ENCODE results near the gene PRPF8.
"Not testable (repeated sequence)": the region's sequence is repeated elsewhere in the genome, so short reads cannot be mapped to it uniquely, and the experiment has no call there.

The PRPF8 gene

GRCh38 chr17:1716076-1716911, 31.6 kb upstream of the PRPF8 start:
- DNase-seq = peak; percentile 100

DNA sequence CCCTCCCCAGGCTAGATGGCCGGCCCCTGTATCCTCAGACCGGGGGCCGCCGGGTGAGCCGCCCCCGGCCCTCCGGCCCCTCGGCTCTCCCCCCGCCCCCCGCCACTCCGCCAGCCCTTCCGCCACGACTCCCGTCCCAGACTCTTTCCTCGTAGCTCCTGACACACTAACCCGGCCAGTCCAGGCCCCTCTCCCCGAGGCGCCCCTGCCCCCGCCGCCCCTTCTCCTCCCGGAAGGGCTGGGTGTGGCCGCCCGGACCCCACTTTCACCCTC, 31.1 kb upstream of the PRPF8 start:
- DNase-seq = no peak

DNA sequence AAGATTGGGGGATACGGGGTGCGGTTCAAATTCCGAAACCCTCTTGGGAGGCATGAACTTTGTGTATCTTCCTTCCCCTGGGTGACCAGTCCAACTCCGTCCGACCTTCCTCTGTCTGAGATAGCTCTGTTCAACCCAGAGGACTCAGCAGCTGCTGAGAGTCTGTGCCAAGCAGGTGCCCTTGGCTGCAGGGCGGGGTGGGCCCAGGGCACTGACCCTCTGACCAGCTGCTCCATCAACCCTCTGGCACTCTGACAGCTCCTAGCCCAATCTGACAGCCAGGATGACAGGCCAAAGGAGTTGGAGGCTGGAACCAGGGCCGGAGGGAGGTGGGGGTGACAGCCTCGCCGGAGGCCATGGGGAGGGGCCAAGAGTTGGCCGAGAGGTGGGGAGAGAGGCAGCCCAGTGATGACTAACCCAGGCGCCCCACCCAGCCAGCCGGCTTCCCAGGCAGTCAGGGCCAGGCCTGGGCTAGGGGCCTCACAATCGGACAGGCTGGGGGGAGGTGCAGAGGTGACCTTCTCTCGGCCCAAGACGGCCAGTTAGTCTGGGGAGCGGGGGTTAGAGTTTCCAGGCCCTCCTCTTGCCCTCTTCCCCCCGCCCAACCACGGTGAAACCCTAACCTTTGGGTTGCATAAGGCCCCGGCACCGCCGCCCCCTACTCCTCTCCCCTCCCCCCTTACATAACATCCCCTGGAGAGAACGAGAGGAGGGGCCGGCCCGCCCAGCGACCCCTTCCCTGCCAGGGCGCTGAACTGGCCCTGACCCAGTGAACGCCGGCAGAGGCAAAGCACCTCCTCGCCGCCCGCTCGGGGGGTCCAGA, 30.5 kb upstream of the PRPF8 start:
- DNase-seq = peak in 3 of 5 experiments; percentile 31 to 52 (median 35)

DNA sequence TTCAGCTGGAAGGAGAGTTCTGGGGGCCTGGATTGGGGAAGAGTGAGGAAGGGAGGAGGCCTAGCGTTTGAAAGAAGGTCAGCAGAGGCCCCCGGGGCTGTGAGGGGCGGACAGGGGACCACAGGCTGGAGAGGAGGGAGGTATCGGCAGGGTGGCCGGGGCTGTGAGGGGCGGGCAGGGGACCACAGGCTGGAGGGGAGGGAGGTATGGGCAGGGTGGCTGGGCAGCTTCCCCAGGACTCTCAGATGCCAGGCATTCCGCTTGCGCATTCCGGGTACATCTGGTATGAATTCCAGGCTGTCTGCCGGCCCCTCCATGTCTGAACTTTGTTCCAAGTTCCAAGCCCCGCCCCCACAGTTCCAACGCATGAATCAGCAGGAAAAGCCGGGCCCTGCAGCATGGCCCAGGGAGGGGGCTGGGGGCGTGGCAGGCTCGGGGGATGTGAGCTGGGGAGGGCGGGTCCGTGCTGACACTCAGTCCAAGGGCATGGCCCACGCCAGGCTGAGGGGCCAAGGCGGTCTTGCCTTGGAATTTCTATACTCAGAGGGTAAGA, 29.8 kb upstream of the PRPF8 start:
- no peak for DNase-seq

DNA sequence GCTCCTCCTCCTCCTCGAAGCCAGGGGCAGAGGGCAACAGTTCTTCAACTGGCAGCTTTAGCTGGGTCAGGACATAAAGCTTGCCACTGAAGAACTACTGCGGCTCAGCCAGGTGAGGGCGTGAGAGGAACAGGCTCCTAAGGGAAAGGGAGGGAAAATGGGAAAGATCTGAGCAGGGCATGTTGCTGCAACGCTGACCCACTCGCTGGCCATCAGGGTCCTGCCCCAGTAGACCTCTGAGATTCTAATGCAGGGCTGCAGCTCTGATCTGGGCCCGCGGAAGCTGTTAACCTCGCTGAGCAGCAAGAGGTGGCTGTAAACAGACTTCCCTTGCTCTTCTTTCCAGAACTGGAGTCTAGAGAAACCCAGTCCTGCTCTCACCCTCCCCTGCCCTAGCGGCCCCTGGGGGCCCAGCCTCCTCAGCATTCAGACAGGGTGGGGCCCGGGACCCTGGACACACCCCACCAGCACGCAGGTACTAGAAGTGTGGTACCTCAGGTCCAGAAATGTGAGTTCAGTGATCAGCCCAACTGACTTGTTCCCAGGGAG, 29.3 kb upstream of the PRPF8 start:
- DNase-seq = no peak

- DNase-seq = no peak
Observed at GRCh38 chr17:1713160-1713877, 28.7 kb upstream of the PRPF8 start.

DNA sequence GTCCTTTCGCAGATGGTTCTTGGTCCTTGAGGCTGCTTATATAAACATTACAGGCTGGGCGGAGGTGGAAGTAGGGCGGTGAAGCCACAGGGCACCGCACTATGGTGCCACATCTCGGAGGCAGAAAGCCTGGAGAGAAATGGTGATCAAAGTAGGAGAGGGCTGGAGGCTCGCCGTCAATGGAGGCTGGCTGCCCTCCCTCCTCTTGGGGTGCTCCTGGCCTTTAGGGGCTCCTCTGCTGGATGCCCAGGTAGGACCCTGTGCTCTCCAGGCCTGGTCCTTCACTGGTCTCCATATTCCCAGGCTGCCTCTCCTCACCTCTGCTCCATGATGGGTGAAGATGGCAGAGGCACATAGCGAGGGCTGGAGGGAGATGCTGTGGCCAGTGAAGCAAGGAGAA, 27.6 kb upstream of the PRPF8 start:
- no peak for DNase-seq

DNA sequence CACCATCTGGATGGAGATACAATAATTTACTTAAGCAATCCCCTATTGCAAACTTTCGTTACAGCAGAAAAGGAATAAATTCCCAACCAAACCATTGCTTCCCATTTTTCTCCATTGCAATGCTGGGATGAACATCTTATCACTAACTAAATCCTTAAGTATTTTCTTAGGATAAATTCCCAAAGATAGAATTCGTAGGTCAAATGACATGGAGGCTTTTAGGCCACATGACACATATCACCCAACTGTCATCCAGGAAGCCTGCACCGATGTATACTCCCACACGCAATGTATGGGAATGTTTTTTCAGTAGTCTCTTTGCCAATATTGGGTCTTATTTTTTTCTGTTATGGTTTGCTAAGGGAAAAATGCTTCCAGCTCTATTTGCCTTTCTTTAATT, 27.1 kb upstream of the PRPF8 start:
- no peak for DNase-seq

DNA sequence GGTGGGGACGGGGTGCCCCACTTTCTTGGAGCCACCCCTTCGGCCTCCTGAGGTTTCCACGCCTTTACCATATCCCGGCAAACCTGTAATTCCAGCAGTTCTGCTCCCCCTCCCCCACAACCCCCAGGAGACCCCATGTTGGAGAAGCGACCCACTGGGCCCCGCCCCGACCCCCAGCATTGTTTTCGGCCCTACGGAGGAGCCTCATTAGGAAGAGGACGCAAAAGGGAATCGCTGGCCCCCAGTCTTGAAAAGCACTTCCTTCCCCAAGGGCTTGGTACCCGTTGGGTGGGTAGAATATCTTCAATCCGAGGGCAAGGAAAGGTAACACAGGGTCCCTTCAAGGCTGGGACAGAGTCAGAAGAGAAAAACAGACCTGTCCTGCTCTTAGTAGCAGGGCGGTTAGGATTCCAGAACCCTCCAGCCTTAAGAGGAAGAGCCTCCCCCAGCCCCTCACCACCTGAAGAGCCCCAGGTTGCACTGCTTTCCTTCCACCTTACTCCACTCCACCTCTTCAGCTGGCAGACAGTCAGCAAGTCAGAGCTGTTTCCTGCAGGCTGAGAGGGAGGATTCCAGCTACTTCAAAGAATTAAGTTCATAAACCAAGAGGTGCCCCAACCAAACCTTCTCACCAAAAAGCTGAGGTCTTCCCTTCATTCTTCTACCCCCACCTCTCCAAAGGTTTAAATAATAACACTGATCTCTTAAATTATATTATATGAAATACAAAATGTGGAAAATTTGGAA, 26.3 kb upstream of the PRPF8 start:
- DNase-seq = no peak

GRCh38 chr17:1709971-1710806, 25.5 kb upstream of the PRPF8 start, which contains the start of gene TLCD2:
Gene TLCD2, minus strand, starts transcription at chr17:1710377. Its CDS starts 135 bp downstream, at chr17:1710242.
- DNase-seq = no peak

DNA sequence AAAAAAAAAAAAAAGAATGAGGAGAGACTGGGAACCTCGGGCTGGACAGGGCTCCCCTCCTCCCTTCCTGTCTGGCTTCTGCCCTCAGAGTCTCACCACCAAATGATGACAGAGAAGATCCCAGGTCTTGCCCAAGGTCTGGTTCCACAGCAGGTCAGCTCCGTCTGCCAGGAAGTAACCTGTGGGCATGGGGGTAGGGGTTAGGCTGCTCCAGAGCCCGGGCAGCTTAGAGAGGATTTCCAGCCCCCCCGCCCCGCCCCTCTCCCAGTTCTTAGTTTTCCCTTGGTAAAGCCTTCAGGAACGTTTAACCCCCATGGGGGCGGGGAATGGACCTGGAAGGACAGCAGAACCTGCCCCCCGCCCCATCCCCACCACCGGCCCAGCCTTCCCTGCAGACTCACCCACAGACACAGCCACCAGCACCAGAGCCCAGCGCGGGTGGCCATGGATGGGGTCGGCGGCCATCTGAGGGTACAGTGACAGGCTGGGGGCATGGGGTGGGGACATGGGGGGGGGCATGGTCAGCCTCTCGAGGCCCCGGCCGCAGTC, 24.8 kb upstream of the PRPF8 start:
- DNase-seq = no peak

- DNase-seq = not testable (repeated sequence)
Observed at GRCh38 chr17:1708791-1709346, 24.2 kb upstream of the PRPF8 start.

- DNase-seq = peak in 3 of 5 experiments; percentile 40 to 86 (median 67)
Observed at GRCh38 chr17:1707107-1707506, 22.4 kb upstream of the PRPF8 start.

- no peak for DNase-seq
Observed at GRCh38 chr17:1705004-1705403, 20.3 kb upstream of the PRPF8 start.

- DNase-seq = no peak
Observed at GRCh38 chr17:1703063-1703462, 18.4 kb upstream of the PRPF8 start.

DNA sequence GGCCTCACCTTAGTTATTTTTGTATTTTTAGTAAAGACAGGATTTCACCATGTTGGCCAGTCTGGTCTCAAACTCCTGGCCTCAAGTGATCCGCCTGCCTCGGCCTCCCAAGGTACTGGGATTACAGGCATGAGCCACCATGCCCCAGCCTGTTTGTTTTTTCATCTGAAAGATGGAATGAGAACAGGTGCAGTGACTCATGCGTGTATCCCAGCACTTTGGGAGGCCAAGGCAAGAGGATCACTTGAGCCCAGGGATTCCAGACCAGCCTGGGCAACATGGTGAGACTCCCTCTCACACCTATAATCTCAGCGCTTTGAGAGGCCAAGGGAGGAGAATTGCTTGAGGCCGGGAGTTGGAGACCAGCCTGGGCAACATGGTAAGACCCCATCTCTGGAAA, 15.2 kb upstream of the PRPF8 start:
- not testable (repeated sequence) for DNase-seq

- no peak for DNase-seq
Observed at GRCh38 chr17:1697681-1698080, 13.0 kb upstream of the PRPF8 start.

DNA sequence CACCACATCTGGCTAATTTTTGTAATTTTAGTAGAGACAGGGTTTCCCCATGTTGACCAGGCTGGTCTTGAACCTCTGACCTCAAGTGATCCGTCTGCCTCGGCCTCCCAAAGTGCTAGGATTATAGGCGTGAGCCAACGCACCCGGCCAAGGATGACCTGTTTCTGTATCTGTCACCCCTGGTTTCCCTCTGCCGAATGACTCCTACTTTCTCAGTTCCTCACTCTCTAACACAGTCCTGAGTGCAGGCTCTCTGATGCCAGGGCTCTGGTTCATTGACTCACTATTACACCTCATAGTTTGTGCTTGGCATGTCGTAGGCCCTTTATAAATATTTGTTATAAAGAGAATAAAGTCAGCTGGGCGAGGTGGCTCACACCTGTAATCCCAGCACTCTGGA, 10.7 kb upstream of the PRPF8 start:
- DNase-seq = no peak

- no peak for DNase-seq
Observed at GRCh38 chr17:1693339-1693738, 8.7 kb upstream of the PRPF8 start.

GRCh38 chr17:1690544-1691221, 6.0 kb upstream of the PRPF8 start:
- no peak for DNase-seq
